SK-N-SH (cell line): Measurements from ENCODE around the gene PRH1. TPM values are rescaled to one million over a fixed set of nuclear protein-coding genes. Genes with fewer than 3 reads are reported as not detected.

Source experiments
- CTCF ChIA-PET: fragments of 300-600, 350-600 bp; formaldehyde crosslinking; extraction: SDS; loops from one replicate; lab custom pipeline; 2021; lab: Yijun Ruan, JAX
- POLR2A ChIA-PET: fragments of 350-600 bp; sonication (Branson Sonifier 250); formaldehyde crosslinking; extraction: SDS; loops from one replicate; lab custom pipeline; 2020; ENCODE audit warnings: antibody characterized with exemption, inconsistent platforms; lab: Yijun Ruan, JAX
- DNase-seq: peaks from one replicate; pipeline ENCODE4 v3.0.0; 2012
- H2AFZ ChIP-seq: fragments of 200-600 bp; sonication (generic); 2 replicates; pipeline ENCODE4 v1.8.1; 2016; ENCODE audit warnings: antibody characterized with exemption, mild to moderate bottlenecking, low read depth
- H3F3A ChIP-seq: fragments of 200-600 bp; sonication (generic); replicated peaks from 2 replicates; pipeline ENCODE3; 2016; ENCODE audit warnings: antibody characterized with exemption, mild to moderate bottlenecking; ENCODE audit not compliant: insufficient read depth
- H3K27ac ChIP-seq, 2 experiments: fragments of 200-500 bp in 1 of 2; fragments of 200-600 bp in 1 of 2; sonication (Bioruptor generic) in 1 of 2; sonication (generic), shearing (Covaris generic) in 1 of 2; 2 replicates each; pipeline versions ENCODE4 v1.5.1 to v1.6.1; 2014 to 2016; ENCODE audit warnings: low read depth in 2 of 2, inconsistent platforms in 1 of 2, low read length in 1 of 2, mild to moderate bottlenecking in 1 of 2, mixed read lengths in 1 of 2
- H3K27me3 ChIP-seq: fragments of 200-600 bp; sonication (generic), shearing (Covaris generic); 2 replicates; pipeline ENCODE4 v1.6.1; 2016; ENCODE audit warnings: mixed run types; ENCODE audit not compliant: insufficient read depth
- H3K36me3 ChIP-seq, 2 experiments: fragments of 200-500 bp in 1 of 2; fragments of 200-600 bp in 1 of 2; sonication (Bioruptor generic) in 1 of 2; sonication (generic) in 1 of 2; replicated peaks in 1 of 2; 2 replicates each; pipeline versions ENCODE3 to v1.5.1; 2014 to 2016; ENCODE audit warnings: low read length in 1 of 2, mild to moderate bottlenecking in 1 of 2; ENCODE audit not compliant: insufficient read depth in 2 of 2, control insufficient read depth in 1 of 2
- H3K4me1 ChIP-seq, 2 experiments: fragments of 200-500 bp in 1 of 2; fragments of 200-600 bp in 1 of 2; sonication (Bioruptor generic) in 1 of 2; sonication (generic), shearing (Covaris generic) in 1 of 2; 2 replicates each; pipeline versions ENCODE4 v1.5.1 to v1.6.1; 2014 to 2016; ENCODE audit warnings: low read depth in 1 of 2, low read length in 1 of 2, mixed run types in 1 of 2; ENCODE audit not compliant: insufficient read depth in 2 of 2, control insufficient read depth in 1 of 2
- H3K4me2 ChIP-seq: fragments of 200-600 bp; sonication (generic), shearing (Covaris generic); 2 replicates; pipeline ENCODE4 v1.6.1; 2017; ENCODE audit warnings: mixed run types
- H3K4me3 ChIP-seq, 2 experiments: fragments of 200-500 bp in 1 of 2; fragments of 200-600 bp in 1 of 2; sonication (Bioruptor generic) in 1 of 2; sonication (generic), shearing (Covaris generic) in 1 of 2; 2 replicates each; pipeline versions ENCODE4 v1.5.1 to v1.8.1; 2014 to 2016; ENCODE audit warnings: low read depth in 2 of 2, inconsistent platforms in 1 of 2, low read length in 1 of 2, mild to moderate bottlenecking in 1 of 2, mixed read lengths in 1 of 2, moderate library complexity in 1 of 2
- H3K79me2 ChIP-seq: fragments of 200-600 bp; sonication (generic); 2 replicates; pipeline ENCODE4 v1.8.1; 2017; ENCODE audit warnings: mild to moderate bottlenecking; ENCODE audit not compliant: insufficient read depth
- H3K9ac ChIP-seq: fragments of 200-600 bp; sonication (generic); 2 replicates; pipeline ENCODE4 v1.6.1; 2017; ENCODE audit warnings: mixed run types
- H3K9me2 ChIP-seq: fragments of 200-600 bp; sonication (generic); 2 replicates; pipeline ENCODE4 v1.6.1; 2017; ENCODE audit warnings: mixed run types
- H3K9me3 ChIP-seq: fragments of 200-600 bp; sonication (generic); 2 replicates; pipeline ENCODE4 v1.6.1; 2017; ENCODE audit warnings: mixed run types, mild to moderate bottlenecking, moderate library complexity
- H4K20me1 ChIP-seq: fragments of 200-600 bp; sonication (generic); 2 replicates; pipeline ENCODE4 v1.6.1; 2017; ENCODE audit warnings: mild to moderate bottlenecking, mixed run types; ENCODE audit not compliant: insufficient read depth
- CHD2 ChIP-seq: fragments of 150-350 bp; IDR thresholded peaks from 2 replicates; pipeline ENCODE4 v1.6.1; 2018; ENCODE audit warnings: low read length; ENCODE audit not compliant: partially characterized antibody
- EP300 ChIP-seq, 2 experiments: IDR thresholded peaks; 2 replicates each; pipeline versions ENCODE4 v1.4.0 to v1.6.1; 2012; ENCODE audit warnings: borderline replicate concordance in 1 of 2, low read depth in 1 of 2, low read length in 1 of 2
- EZH2phosphoT487 ChIP-seq: fragments of 200-600 bp; sonication (generic); IDR thresholded peaks from 2 replicates; pipeline ENCODE4 v1.6.1; 2017; ENCODE audit warnings: low read depth, mixed run types, mild to moderate bottlenecking, antibody characterized with exemption, moderate library complexity, borderline replicate concordance
- FOSL2 ChIP-seq: IDR thresholded peaks from 2 replicates; pipeline ENCODE4 v1.4.0; 2012; ENCODE audit warnings: low read depth, mild to moderate bottlenecking, moderate library complexity, borderline replicate concordance
- FOXJ3 ChIP-seq: sonication (generic); formaldehyde crosslinking; IDR thresholded peaks from 2 replicates; pipeline ENCODE4 v1.5.1; 2020; ENCODE audit warnings: mild to moderate bottlenecking, missing genetic modification reagents
- FOXM1 ChIP-seq: IDR thresholded peaks from 2 replicates; pipeline ENCODE4 v1.4.0; 2012; ENCODE audit warnings: low read depth, mild to moderate bottlenecking
- GABPA ChIP-seq: IDR thresholded peaks from 2 replicates; pipeline ENCODE4 v1.4.0; 2012; ENCODE audit warnings: low read depth, mild to moderate bottlenecking
- GATA2 ChIP-seq: sonication (generic); formaldehyde crosslinking; IDR thresholded peaks from 2 replicates; pipeline ENCODE4 v1.5.0; 2020; ENCODE audit warnings: mild to moderate bottlenecking, missing genetic modification reagents
- JUND ChIP-seq: IDR thresholded peaks from 2 replicates; pipeline ENCODE4 v1.4.0; 2012
- MXI1 ChIP-seq: IDR thresholded peaks from 2 replicates; pipeline ENCODE4 v1.6.1; 2012; ENCODE audit warnings: mild to moderate bottlenecking, low read depth, low read length, improper control_type of control experiment
- NFIC ChIP-seq: IDR thresholded peaks from 2 replicates; pipeline ENCODE4 v1.4.0; 2012; ENCODE audit warnings: borderline replicate concordance
- RAD21 ChIP-seq: IDR thresholded peaks from 2 replicates; pipeline ENCODE4 v1.6.1; 2012; ENCODE audit warnings: mild to moderate bottlenecking, low read length
- RFX5 ChIP-seq: IDR thresholded peaks from 2 replicates; pipeline ENCODE4 v1.6.1; 2012; ENCODE audit warnings: mild to moderate bottlenecking, improper control_type of control experiment, low read length
- SMC3 ChIP-seq: IDR thresholded peaks from 2 replicates; pipeline ENCODE4 v1.6.1; 2012; ENCODE audit warnings: low read depth, low read length, improper control_type of control experiment
- TAF1 ChIP-seq: IDR thresholded peaks from 2 replicates; pipeline ENCODE4 v1.6.1; 2012; ENCODE audit warnings: low read depth, mild to moderate bottlenecking, low read length, moderate library complexity, borderline replicate concordance
- TCF12 ChIP-seq: IDR thresholded peaks from 2 replicates; pipeline ENCODE4 v1.4.0; 2012
- TEAD4 ChIP-seq: IDR thresholded peaks from 2 replicates; pipeline ENCODE4 v1.4.0; 2012; ENCODE audit warnings: mild to moderate bottlenecking, borderline replicate concordance; ENCODE audit not compliant: insufficient read depth
- YY1 ChIP-seq: IDR thresholded peaks from 2 replicates; pipeline ENCODE4 v1.4.0; 2012; ENCODE audit warnings: low read depth, mild to moderate bottlenecking
- WGBS: methylation state at CpG from one replicate; pipeline ENCODE4 v1.1.6; 2017; ENCODE audit warnings: low lambda C conversion rate; 5-methylcytosine and 5-hydroxymethylcytosine counted together
- polyA plus RNA-seq, 3 experiments: library from polyadenylated mRNA; depleted of rRNA; stranded (reverse); fragments of >200 nt; gene quantifications; 2 replicates each; pipeline ENCODE4 v1.2.3, GENCODE V29; 2012
- TF ChIP-seq, protein P1 (sequence below): IDR thresholded peaks from 2 replicates; pipeline ENCODE4 v1.4.0; 2012; ENCODE audit warnings: low read depth, borderline replicate concordance
- TF ChIP-seq, protein P2 (sequence below): IDR thresholded peaks from 2 replicates; pipeline ENCODE4 v1.4.0; 2012; ENCODE audit warnings: low read depth, borderline replicate concordance
- TF ChIP-seq, protein P3 (sequence below): fragments of 200-600 bp; sonication (generic); IDR thresholded peaks from 2 replicates; pipeline ENCODE4 v1.6.1; 2017; ENCODE audit warnings: antibody characterized with exemption, mild to moderate bottlenecking, moderate library complexity

PRH1 gene
- polyA plus RNA-seq, 1 of the 3 experiments (the other 2 are of a cell fraction), result 2.0 TPM

DNA sequence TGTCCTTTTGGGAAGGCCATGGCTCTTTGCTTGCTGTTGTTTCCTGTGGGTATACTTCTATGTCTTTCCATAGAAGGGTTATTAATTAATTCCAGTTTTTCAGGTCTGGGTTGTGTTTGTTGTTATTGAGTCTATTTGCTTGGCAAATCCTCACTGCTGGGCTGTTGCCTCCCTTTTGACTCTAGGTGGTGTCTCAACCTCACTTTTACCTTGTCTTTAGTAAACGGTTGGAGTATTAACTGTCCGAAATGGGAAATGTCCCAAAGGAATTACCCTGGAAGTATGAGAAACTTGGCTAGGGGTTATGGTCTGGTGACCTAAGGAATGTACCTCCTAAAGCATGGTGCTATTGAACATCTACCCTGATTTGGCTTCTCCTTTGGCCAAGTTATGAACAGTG, 16.7 kb downstream of the PRH1 start:
- Histone ChIP-seq H3K4me2 (no peak overlapping the region), H4K20me1 (no peaks in the 10 kb centered on the region; the same call in 1 of the 2 replicates), H3F3A (no peaks in the 10 kb centered on the region), H3K9ac (no peak overlapping the region), H3K9me2 (no peaks in the 10 kb centered on the region), H2AFZ (no peak overlapping the region), H3K4me3 (no peak overlapping the region), H3K79me2 (no peaks in the 10 kb centered on the region), H3K9me3 (0 out of 2 replicates have a peak, but pooled peaks cover 6% of the 10 kb centered on the region), H3K36me3 (peaks cover under 1 to 4% of the 10 kb centered on the region in 2 experiments), H3K27ac (no peak overlapping the region), H3K27me3 (no peaks in the 10 kb centered on the region), H3K4me1 (no peaks in the 10 kb centered on the region)
- POLR2A ChIA-PET, result no interaction called here
- CTCF ChIA-PET, result interaction anchor here (0.9 kb wide), 1 partner anchor 332 kb away, joined by 3 read pairs; no protein-coding TSS in a partner anchor
- DNase-seq, result no peak
- WGBS, result 92% methylated on average over 2 of the region's 2 CpGs
- TF ChIP-seq, protein P1, sequence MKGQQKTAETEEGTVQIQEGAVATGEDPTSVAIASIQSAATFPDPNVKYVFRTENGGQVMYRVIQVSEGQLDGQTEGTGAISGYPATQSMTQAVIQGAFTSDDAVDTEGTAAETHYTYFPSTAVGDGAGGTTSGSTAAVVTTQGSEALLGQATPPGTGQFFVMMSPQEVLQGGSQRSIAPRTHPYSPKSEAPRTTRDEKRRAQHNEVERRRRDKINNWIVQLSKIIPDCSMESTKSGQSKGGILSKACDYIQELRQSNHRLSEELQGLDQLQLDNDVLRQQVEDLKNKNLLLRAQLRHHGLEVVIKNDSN, result no peak
- no peak for TF ChIP-seq FOXM1
- no peak for TF ChIP-seq SMC3
- no peak for TF ChIP-seq YY1
- no peak for TF ChIP-seq FOXJ3 (CRISPR knock-in tag)
- TF ChIP-seq TCF12, result no peak
- TF ChIP-seq GABPA, result no peak
- TF ChIP-seq, protein P2, sequence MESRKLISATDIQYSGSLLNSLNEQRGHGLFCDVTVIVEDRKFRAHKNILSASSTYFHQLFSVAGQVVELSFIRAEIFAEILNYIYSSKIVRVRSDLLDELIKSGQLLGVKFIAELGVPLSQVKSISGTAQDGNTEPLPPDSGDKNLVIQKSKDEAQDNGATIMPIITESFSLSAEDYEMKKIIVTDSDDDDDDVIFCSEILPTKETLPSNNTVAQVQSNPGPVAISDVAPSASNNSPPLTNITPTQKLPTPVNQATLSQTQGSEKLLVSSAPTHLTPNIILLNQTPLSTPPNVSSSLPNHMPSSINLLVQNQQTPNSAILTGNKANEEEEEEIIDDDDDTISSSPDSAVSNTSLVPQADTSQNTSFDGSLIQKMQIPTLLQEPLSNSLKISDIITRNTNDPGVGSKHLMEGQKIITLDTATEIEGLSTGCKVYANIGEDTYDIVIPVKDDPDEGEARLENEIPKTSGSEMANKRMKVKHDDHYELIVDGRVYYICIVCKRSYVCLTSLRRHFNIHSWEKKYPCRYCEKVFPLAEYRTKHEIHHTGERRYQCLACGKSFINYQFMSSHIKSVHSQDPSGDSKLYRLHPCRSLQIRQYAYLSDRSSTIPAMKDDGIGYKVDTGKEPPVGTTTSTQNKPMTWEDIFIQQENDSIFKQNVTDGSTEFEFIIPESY, result no peak
- no peak; the same call in 1 of the 2 replicates for TF ChIP-seq RAD21
- no peak for TF ChIP-seq MXI1
- TF ChIP-seq TAF1, result no peak
- no peak for TF ChIP-seq TEAD4
- no peak for TF ChIP-seq EP300 (IDR thresholded peaks at IDR 0.05; ENCODE audit: borderline replicate concordance in 1 of 2, low read depth in 1 of 2, low read length in 1 of 2)

DNA sequence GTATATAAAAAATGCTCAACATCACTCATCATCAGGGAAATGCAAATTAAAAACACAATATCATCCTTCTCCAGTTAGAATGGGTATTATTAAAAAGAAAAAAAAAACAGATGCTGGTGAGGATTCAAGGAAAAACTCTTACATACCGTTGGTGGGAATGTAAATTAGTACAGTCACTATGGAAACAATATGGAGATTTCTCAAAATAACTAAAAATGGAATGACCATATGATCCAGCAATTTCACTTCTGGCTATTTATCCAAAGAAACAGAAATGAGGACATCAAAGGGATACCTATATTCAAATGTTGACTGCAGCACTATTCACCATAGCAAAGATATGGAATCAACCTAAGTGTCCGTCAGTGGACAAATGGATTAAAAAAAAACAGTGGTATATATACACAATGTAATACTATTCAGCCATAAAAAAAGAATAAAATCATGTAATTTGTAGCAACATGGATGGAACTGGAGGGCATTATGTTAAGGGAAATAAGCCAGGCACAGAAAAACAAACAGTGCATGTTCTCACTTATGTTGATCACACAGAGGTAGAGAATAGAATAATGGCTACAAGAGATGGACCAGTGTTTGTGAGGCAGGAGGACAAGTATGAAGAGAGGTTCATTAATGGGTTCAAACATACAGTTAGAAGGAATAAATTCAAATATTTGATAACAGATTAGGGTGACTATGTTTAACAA, 20.4 kb downstream of the PRH1 start:
- TF ChIP-seq NFIC, result no peak
- TF ChIP-seq, protein P3, sequence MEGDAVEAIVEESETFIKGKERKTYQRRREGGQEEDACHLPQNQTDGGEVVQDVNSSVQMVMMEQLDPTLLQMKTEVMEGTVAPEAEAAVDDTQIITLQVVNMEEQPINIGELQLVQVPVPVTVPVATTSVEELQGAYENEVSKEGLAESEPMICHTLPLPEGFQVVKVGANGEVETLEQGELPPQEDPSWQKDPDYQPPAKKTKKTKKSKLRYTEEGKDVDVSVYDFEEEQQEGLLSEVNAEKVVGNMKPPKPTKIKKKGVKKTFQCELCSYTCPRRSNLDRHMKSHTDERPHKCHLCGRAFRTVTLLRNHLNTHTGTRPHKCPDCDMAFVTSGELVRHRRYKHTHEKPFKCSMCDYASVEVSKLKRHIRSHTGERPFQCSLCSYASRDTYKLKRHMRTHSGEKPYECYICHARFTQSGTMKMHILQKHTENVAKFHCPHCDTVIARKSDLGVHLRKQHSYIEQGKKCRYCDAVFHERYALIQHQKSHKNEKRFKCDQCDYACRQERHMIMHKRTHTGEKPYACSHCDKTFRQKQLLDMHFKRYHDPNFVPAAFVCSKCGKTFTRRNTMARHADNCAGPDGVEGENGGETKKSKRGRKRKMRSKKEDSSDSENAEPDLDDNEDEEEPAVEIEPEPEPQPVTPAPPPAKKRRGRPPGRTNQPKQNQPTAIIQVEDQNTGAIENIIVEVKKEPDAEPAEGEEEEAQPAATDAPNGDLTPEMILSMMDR, result no peak
- TF ChIP-seq CHD2, result no peak
- TF ChIP-seq EZH2phosphoT487, result no peak
- TF ChIP-seq, protein P1, result no peak
- no peak for TF ChIP-seq JUND
- no peak for TF ChIP-seq TEAD4
- TF ChIP-seq RFX5, result no peak
- no peak for TF ChIP-seq SMC3
- no peak for TF ChIP-seq FOSL2
- no peak for TF ChIP-seq GATA2 (CRISPR knock-in tag)
- H4K20me1 ChIP-seq, result no peaks in the 10 kb centered on the region; the same call in 1 of the 2 replicates
- H3F3A ChIP-seq, result no peaks in the 10 kb centered on the region
- DNase-seq, result no peak
- no peaks in the 10 kb centered on the region for H3K27me3 ChIP-seq
- H3K79me2 ChIP-seq, result no peaks in the 10 kb centered on the region
- no peak overlapping the region for H3K4me3 ChIP-seq
- H2AFZ ChIP-seq, result no peak overlapping the region
- H3K4me2 ChIP-seq, result no peak overlapping the region
- no peak overlapping the region for H3K27ac ChIP-seq
- H3K9me2 ChIP-seq, result no peaks in the 10 kb centered on the region
- H3K36me3 ChIP-seq, result peaks cover 4 to 5% of the 10 kb centered on the region in 2 experiments
- 0 out of 2 replicates have a peak, but pooled peaks cover 9% of the 10 kb centered on the region for H3K9me3 ChIP-seq
- H3K4me1 ChIP-seq, result no peaks in the 10 kb centered on the region
- ChIA-PET POLR2A (no interaction called here), CTCF (no interaction called here)
- WGBS, result 91% methylated on average over 2 of the region's 2 CpGs
- H3K9ac ChIP-seq, result no peak overlapping the region
